Stimulated activated CD8-positive, alpha-beta memory T cell treated with anti-CD3 and anti-CD28 coated beads, Interleukin-4, amount 100 ng/mL, for 48 hours (primary cell): ENCODE results near the gene ZFP3.
"Not testable (repeated sequence)": the region's sequence is repeated elsewhere in the genome, so short reads cannot be mapped to it uniquely, and the experiment has no call there.

ENCODE experiments used
- DNase-seq: peaks from one replicate; pipeline ENCODE4 v3.0.0-alpha.2; 2020

Gene ZFP3

GRCh38 chr17:5080591-5080990 is 2.3 kb downstream of the ZFP3 start:
- DNase-seq = no peak

- DNase-seq = no peak
Measured at GRCh38 chr17:5092218-5093010, 14.1 kb downstream of the ZFP3 start.

GRCh38 chr17:5096731-5097100 is 18.4 kb downstream of the ZFP3 start:
- no peak for DNase-seq

- DNase-seq = peak; percentile 47
Measured at GRCh38 chr17:5097101-5097834, 19.0 kb downstream of the ZFP3 start.

DNA sequence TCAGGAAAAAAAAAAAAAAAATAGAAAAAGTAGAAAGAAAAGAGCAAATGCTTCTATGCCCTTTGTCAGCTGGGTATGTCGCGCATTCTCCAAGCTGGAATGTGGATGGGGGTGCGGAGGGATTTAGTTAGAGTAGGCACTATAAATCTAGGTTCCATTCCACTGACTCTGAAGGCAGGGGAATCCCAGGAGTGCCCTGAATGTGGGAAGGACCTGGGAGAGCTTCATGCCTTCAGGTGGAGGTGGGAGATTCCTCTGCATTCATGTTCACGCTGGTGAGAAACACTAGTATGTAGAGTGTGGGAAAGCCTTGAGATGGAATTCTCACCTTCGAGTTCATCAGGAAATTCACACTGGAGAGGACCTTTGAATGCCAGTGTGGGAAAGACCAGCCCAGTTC is 21.0 kb downstream of the ZFP3 start:
- DNase-seq = no peak

DNA sequence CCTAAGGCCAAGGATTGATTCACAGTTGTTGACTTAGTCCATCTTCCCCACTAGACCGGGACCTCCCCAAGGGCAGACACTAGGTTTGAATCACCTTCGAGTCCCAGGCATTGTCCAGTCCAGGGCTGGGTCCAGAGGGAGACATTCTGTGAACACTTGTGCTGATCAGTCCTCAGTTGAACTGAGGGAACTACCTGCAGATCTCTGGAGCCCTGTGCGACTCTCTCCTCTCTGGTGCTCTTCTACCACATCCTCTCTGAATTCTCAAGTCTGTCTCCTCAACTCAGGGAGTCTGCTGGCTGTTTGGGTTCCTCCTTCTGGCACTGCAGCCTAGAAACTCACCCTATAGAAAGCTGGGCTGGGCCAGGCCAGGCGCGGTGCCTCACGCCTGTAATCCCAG is 22.6 kb downstream of the ZFP3 start:
- DNase-seq = no peak

- no peak for DNase-seq
Measured at GRCh38 chr17:5110816-5111215, 32.5 kb downstream of the ZFP3 start.

- DNase-seq = peak; percentile 96
Measured at GRCh38 chr17:5111402-5112204, 33.3 kb downstream of the ZFP3 start, which contains the start of gene ZNF232. Gene ZNF232, minus strand, starts transcription at chr17:5111878. Its CDS starts 56 bp downstream, at chr17:5111822.

DNA sequence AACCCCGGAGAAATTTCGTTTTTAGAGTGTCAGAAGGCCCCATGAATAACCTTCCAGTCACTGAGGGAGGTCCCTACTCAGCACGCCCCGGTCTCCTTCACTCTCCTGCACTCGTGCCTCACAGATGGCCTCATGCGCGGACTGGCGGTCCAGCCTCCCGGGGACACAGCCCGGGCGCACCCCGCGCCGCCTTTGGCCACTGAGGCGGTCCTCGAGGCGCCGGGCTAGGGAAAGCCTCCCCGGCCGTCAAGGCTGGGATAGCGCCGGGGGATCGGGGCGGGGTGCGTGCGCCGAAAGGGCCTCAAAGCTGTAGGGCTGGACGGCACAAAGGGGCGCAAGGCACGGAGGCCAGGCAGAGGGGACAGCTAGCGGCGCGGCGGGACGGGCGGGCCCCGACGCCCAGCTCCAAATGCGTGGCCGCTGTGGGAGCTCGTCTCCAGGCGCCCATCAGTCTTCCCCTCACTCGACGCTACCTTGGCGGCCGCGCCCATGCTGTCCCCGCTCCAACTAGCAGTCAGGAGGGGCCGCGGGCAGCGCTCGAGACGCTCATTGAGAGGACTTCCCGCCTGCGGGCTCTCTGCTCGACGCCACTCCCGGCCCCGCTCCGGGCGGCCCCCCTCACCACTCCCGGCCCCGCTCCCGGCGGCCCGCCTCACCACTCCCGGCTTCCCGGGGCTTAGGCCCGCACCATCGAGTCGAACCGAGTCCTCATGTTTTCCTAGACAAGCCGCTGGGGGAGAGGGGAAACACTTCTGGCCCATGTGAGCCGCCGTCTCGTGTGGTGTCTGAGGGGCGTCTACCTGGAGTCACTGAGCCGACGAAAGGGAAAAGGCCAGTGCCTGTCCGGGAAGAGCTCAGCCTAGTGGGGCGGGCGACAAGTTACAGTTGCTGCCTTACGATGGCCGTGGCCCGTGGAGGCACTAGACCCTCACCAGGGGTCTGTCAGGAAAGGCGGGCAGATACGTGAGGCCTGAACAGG is 37.7 kb downstream of the ZFP3 start, which contains the start of gene USP6:
TSS of gene USP6 (plus strand) at position 360 of the 979 bp plus-strand sequence. CDS start 14,336 bp downstream, outside the sequence.
- DNase-seq = peak; percentile 43

DNA sequence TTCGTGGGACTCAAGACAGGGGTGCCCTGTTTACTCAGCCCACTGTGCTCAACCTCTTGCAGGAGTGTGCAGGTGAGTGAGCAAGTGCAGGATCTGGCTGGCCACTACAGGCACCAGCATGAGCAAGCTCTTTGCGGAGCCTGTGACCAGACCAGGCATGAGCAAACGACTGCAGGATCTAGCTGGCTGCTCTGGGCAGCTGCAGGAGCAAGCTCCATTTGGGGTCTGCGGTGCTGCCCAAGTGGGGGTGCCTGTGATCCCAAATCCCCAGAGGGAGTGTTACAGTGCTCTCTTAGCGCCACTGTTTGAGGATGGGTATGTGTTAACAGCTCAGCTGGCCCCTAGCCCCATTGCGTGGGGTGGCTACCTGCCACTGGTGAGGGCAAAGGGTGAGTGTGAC is 40.0 kb downstream of the ZFP3 start:
- DNase-seq = no peak

DNA sequence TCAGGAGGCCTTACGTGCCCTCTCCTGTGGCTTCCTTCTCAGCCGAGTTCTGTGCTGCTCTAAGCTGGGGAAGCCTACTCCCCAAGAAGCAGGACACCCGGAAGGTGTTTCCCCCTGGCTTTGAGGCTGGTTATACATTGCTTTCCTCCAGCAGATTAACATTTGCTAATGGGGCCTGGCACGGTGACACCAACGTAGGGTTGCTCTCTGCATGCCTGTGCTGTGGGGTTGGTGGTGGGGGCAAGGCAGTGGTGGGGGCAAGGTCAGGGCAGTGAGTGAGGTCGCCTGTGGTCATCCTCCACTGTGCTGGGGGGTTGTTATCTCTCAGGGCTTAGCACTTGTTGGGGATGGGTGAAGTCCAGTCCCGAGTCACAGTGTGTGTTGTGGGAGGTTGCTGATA is 41.8 kb downstream of the ZFP3 start:
- no peak for DNase-seq

- DNase-seq = not testable (repeated sequence)
Measured at GRCh38 chr17:5120436-5121185, 42.3 kb downstream of the ZFP3 start.

DNA sequence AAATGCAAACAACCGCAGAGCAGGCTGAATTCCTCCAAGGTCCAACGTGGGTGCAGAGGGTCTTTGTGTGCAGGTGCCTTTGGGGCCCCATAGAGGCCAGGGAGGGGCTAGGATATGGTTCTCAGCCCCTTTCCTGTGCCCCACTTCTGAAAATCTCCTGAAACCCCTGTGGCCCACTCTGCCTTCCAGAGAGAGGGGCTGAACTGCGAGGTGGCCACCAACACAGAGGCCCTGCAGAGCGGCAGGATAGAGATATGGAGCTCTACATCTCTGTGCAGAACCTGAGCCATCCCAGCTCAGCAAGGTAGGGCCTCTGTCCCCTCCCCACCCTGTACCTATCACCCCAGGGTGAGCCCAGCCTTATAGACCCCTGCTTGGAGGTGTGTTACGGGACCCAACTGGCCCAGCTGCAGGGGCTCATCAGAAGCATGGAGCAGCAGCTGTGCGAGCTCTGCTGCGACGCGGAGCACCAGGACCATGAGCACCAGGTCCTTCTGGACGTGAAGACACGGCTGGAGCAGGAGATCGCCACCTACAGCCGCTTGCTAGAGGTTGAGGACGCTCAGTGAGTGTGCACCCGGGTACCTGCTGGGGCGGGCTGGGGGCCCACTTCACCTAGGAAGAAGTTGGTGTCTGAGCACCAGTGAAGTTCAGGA is 43.0 kb downstream of the ZFP3 start:
- DNase-seq = no peak

DNA sequence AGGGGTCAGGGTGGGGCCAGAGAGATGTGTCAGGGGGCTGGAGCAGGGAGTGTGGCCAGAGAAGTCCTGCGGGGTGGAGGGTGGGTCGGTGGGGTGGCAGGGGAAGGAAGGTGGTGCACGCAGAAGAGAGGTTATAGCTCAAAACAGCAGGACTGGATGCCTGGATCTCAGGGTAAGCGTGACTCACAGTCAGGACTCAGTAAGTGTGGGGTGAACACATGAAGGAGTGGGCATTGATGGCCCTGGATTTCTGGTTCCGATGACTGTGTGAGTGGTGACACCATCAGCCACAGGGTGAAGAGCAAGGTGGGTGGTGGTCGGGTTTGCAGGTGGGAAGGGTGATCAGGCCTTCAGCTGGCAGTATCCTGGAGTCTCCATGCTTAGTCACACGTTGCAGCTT is 43.8 kb downstream of the ZFP3 start:
- DNase-seq = peak; percentile 18

- DNase-seq = peak; percentile 22
Measured at GRCh38 chr17:5122586-5123342, 44.5 kb downstream of the ZFP3 start.

DNA sequence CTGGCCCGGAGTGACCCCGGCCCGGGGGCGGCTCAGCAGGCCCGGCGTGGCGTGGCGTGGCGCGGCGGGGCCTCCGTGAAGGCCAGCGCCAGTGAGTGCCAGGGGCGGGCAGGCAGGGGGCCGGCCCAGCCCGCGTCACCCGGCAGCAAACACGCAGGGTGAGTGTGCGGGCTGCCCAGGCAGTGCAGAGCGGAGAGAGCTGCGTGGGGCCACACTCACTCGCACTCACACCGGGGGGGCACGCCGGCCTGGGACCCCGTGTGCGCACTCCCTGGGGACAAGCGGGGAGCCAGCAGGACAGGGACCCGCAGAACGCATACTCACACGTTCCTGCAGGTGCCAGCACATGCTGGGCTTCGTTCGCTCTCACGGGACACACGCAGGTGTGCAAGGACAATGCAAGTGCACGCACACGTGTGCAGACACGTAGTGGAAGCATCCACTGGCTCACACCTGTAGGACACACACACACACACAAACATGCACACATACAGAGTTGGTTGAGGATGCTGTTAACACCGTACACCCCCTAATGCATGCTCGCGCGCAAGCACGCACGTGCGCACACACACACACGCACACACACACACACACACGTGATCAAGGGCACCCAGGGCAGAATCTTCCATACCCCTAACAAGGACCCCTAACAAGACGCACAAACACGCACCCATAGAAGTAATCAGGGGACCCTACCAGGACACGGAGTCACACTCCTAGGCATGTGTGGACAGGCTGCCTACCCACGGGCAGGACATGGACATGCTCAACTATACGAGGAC is 45.3 kb downstream of the ZFP3 start:
- peak; percentile 15 for DNase-seq

DNA sequence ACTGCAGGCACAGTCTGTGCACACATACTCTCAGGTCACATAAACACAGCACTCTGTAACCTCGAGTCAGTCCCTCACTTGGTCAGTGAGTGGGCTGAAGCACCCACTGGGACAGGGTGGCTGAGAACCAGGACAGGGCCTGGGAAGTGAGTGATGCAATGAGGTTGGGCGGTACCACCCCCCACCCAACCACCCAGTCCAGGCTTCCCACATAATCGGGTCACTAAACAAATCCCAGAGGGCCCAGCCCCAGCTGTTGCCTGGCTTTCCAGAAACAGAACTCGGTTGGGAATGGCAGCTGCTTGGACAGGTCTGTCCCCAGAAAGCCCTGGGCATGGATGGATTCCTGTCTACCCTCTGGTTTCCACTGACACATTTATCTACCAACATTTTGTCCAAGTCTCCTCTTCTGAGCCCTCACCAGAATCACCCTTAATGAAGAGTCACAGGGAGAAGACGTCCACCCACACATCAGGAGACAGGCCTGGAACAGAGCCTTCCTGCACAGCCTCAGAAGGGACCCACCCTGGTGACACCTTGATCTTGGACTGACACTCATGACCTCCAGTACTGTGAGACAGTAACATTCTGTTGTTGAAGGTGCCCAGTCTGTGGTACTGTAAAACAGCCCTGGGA is 46.0 kb downstream of the ZFP3 start:
- peak; percentile 8 for DNase-seq

DNA sequence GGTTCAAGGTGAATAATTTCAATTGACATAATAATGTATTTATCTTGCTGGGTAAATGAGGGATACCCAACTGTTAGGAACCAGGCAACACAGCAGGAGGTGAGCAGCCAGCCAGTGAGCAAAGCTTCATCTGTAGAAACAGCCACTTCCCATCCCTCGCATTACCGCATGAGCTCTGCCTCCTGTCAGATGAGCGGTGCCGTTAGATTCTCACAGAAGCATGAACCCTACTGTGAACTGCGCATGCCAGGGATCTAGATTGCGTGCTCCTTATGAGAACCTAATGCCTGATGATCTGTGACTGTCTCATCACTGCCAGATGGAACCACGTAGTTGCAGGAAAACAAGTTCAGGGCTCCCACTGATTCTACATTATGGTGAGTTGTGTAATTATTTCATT is 46.6 kb downstream of the ZFP3 start:
- DNase-seq = peak; percentile 14
